ENCODE data around the gene PALLD. TPM values are rescaled to one million over a fixed set of nuclear protein-coding genes. Genes with fewer than 3 reads are reported as not detected.

The PALLD gene
- polyA plus RNA-seq, 1 donor from 2014 or later: 20.5 TPM

DNA sequence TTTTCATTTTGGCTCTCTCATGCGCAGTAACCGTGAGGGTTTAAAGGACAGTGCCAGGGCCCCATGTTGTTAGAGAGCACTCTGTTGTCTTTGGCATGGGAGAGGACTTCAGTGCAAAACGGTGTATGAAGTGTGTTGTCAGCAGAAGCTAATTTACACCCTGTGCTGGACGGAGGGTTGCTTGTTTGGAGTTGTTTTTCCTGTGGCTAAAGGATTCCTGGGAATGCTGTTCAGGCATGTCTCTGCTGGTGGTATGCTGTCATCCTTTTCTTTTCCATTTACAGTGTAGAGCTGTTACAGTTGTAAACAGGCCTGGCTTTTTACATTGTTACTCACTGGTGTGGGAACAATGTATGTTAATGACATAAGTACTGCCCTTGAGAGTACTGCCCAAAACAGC lies 306.9 kb downstream of the PALLD start:
- H3K79me2 ChIP-seq (replicated peaks; ENCODE audit: insufficient read depth, low read length): no peaks in the 10 kb centered on the region
- H3K4me2 ChIP-seq (ENCODE audit: low read length): no peak overlapping the region
- H2AFZ ChIP-seq (ENCODE audit: low read depth, low read length): no peak overlapping the region
- no peak overlapping the region for H3K9ac ChIP-seq (ENCODE audit: low read length)
- H3K9me2 ChIP-seq (ENCODE audit: insufficient read depth, low read length): no peaks in the 10 kb centered on the region
- no peaks in the 10 kb centered on the region for H3K9me3 ChIP-seq (ENCODE audit: low read length)
- H3K4me3 ChIP-seq (ENCODE audit: low read length): no peak overlapping the region
- no peaks in the 10 kb centered on the region for H3K27me3 ChIP-seq (ENCODE audit: insufficient read depth, low read depth, low read length)
- H3F3A ChIP-seq (ENCODE audit: insufficient read depth, low read length, poor library complexity, severe bottlenecking): no peaks in the 10 kb centered on the region
- no peaks in the 10 kb centered on the region for H4K20me1 ChIP-seq (ENCODE audit: insufficient read depth)
- H3K27ac ChIP-seq (ENCODE audit: low read length): peak overlapping the region; percentile 5
- H3K36me3 ChIP-seq (ENCODE audit: insufficient read depth, low read length): no peaks in the 10 kb centered on the region
- TF ChIP-seq, protein P1, sequence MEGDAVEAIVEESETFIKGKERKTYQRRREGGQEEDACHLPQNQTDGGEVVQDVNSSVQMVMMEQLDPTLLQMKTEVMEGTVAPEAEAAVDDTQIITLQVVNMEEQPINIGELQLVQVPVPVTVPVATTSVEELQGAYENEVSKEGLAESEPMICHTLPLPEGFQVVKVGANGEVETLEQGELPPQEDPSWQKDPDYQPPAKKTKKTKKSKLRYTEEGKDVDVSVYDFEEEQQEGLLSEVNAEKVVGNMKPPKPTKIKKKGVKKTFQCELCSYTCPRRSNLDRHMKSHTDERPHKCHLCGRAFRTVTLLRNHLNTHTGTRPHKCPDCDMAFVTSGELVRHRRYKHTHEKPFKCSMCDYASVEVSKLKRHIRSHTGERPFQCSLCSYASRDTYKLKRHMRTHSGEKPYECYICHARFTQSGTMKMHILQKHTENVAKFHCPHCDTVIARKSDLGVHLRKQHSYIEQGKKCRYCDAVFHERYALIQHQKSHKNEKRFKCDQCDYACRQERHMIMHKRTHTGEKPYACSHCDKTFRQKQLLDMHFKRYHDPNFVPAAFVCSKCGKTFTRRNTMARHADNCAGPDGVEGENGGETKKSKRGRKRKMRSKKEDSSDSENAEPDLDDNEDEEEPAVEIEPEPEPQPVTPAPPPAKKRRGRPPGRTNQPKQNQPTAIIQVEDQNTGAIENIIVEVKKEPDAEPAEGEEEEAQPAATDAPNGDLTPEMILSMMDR (IDR thresholded peaks at IDR 0.05; ENCODE audit: poor library complexity, severe bottlenecking): no peak
- TF ChIP-seq, protein P2, sequence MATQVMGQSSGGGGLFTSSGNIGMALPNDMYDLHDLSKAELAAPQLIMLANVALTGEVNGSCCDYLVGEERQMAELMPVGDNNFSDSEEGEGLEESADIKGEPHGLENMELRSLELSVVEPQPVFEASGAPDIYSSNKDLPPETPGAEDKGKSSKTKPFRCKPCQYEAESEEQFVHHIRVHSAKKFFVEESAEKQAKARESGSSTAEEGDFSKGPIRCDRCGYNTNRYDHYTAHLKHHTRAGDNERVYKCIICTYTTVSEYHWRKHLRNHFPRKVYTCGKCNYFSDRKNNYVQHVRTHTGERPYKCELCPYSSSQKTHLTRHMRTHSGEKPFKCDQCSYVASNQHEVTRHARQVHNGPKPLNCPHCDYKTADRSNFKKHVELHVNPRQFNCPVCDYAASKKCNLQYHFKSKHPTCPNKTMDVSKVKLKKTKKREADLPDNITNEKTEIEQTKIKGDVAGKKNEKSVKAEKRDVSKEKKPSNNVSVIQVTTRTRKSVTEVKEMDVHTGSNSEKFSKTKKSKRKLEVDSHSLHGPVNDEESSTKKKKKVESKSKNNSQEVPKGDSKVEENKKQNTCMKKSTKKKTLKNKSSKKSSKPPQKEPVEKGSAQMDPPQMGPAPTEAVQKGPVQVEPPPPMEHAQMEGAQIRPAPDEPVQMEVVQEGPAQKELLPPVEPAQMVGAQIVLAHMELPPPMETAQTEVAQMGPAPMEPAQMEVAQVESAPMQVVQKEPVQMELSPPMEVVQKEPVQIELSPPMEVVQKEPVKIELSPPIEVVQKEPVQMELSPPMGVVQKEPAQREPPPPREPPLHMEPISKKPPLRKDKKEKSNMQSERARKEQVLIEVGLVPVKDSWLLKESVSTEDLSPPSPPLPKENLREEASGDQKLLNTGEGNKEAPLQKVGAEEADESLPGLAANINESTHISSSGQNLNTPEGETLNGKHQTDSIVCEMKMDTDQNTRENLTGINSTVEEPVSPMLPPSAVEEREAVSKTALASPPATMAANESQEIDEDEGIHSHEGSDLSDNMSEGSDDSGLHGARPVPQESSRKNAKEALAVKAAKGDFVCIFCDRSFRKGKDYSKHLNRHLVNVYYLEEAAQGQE (IDR thresholded peaks at IDR 0.05; ENCODE audit: borderline replicate concordance): peak; percentile 94

DNA sequence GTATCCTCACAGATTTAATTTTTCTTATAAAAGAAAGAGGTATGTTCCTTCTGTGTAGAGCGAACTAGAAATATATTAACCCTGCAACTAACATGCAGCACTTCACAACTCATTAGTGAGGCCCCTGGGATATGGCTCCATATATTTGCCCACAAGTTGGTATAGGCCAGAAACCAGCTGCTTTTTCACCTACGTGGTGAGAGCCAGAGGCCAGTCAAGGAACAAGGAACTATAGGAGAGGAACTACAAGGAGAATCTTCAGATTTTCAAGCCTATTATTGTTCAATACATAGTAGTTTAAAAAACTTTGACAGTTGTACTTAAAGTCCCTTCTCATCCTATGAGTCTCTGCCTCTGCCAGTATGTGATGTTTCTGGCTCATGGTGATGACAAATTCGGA lies 307.3 kb downstream of the PALLD start:
- no peaks in the 10 kb centered on the region for H3K9me2 ChIP-seq (ENCODE audit: insufficient read depth, low read length)
- H3K27me3 ChIP-seq (ENCODE audit: insufficient read depth, low read depth, low read length): no peaks in the 10 kb centered on the region
- H3K9me3 ChIP-seq (ENCODE audit: low read length): no peaks in the 10 kb centered on the region
- no peaks in the 10 kb centered on the region for H3F3A ChIP-seq (ENCODE audit: insufficient read depth, low read length, poor library complexity, severe bottlenecking)
- no peaks in the 10 kb centered on the region for H4K20me1 ChIP-seq (ENCODE audit: insufficient read depth)
- H3K4me3 ChIP-seq (ENCODE audit: low read length): no peak overlapping the region
- TF ChIP-seq TAF1 (IDR thresholded peaks at IDR 0.05; ENCODE audit: low read depth) (no peak), POLR2AphosphoS5 (IDR thresholded peaks at IDR 0.05) (no peak), SMC3 (conservative IDR thresholded peaks at IDR 0.05; ENCODE audit: poor library complexity) (no peak), EP300 (conservative IDR thresholded peaks at IDR 0.05; ENCODE audit: poor library complexity, severe bottlenecking) (no peak), RAD21 (conservative IDR thresholded peaks at IDR 0.05) (no peak), MXI1 (conservative IDR thresholded peaks at IDR 0.05; ENCODE audit: poor library complexity, severe bottlenecking) (no peak)
- TF ChIP-seq, protein P1 (IDR thresholded peaks at IDR 0.05; ENCODE audit: poor library complexity, severe bottlenecking): no peak
- no peak overlapping the region for H3K4me2 ChIP-seq (ENCODE audit: low read length)
- H3K79me2 ChIP-seq (replicated peaks; ENCODE audit: insufficient read depth, low read length): no peaks in the 10 kb centered on the region
- no peak overlapping the region for H2AFZ ChIP-seq (ENCODE audit: low read depth, low read length)
- peak overlapping the region; percentile 5 for H3K27ac ChIP-seq (ENCODE audit: low read length)
- H3K9ac ChIP-seq (ENCODE audit: low read length): no peak overlapping the region
- H3K36me3 ChIP-seq (ENCODE audit: insufficient read depth, low read length): no peaks in the 10 kb centered on the region
